Calu3 (cell line): Measurements from ENCODE around the gene SLC22A12. TPM values are rescaled to one million over a fixed set of nuclear protein-coding genes. Genes with fewer than 3 reads are reported as not detected.

Experiments used
- BruUV-seq: library from RNA; stranded (reverse); fragments of 400-500 nt; replicated peaks from 2 replicates; lab custom pipeline; 2021; lab: Mats Ljungman, UMichigan
- CTCF ChIA-PET: fragments of 300-600 bp; sonication (Branson Sonifier 250); formaldehyde crosslinking; loops from one replicate; lab custom pipeline; 2022; ENCODE audit warnings: antibody characterized with exemption; lab: Charles Lee
- DNase-seq: peaks from one replicate; pipeline ENCODE4 v3.0.0; 2022
- H3K27ac Mint-ChIP-seq: one replicate; pipeline ENCODE4 v1.8.0; 2022; ENCODE audit warnings: mixed read lengths; ENCODE audit not compliant: unreplicated experiment
- H3K27me3 Mint-ChIP-seq: one replicate; pipeline ENCODE4 v1.8.0; 2022; ENCODE audit warnings: mixed read lengths; ENCODE audit not compliant: unreplicated experiment
- H3K36me3 Mint-ChIP-seq: one replicate; pipeline ENCODE4 v1.8.0; 2022; ENCODE audit warnings: mild to moderate bottlenecking, moderate library complexity, mixed read lengths; ENCODE audit not compliant: insufficient read depth, unreplicated experiment
- H3K4me1 Mint-ChIP-seq: one replicate; pipeline ENCODE4 v1.8.0; 2022; ENCODE audit warnings: mild to moderate bottlenecking, low read depth, mixed read lengths; ENCODE audit not compliant: unreplicated experiment
- H3K4me3 Mint-ChIP-seq: one replicate; pipeline ENCODE4 v1.8.0; 2022; ENCODE audit warnings: mild to moderate bottlenecking, low read depth, moderate library complexity, mixed read lengths; ENCODE audit not compliant: unreplicated experiment
- H3K9me3 Mint-ChIP-seq: one replicate; pipeline ENCODE4 v1.8.0; 2022; ENCODE audit warnings: low read depth, mixed read lengths; ENCODE audit not compliant: unreplicated experiment
- intact Hi-C: fragments of 100-400 bp; cut with micrococcal nuclease; formaldehyde crosslinking; loops from one replicate; pipeline ENCODE4 v1.10.0; 2022; ENCODE audit not compliant: unreplicated experiment
- total RNA-seq: library from RNA; stranded (reverse); gene quantifications from 2 replicates; pipeline ENCODE4 v1.2.3, GENCODE V29; 2022
- TF ChIP-seq, protein P1 (sequence below): fragments of 200-600 bp; IDR thresholded peaks from one replicate; pipeline ENCODE4 v1.8.0; 2022; ENCODE audit warnings: antibody characterized with exemption; ENCODE audit not compliant: unreplicated experiment

SLC22A12 gene
- total RNA-seq, 1 experiment from 2014 or later: not detected

DNA sequence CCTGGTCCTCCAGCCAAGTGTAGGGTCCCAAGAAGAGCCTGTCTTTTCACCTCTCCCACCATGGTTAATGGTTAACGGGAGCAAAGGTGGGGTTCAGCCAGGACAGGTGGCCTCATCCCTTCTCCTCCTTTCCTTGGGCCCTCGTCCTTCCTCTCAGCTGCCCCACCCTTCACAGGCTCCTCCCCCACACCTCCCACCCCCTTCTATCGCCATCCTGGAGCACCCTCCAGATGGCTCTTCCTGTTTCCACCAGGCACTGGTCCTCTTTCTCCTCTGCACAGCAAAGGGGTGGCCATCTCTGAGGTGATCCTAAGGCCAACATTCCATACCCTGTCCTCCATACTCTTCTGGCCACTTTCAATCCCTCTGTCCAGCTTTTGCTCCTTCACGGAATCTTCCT, 48.9 kb downstream of the SLC22A12 start:
- no TSS peak for BruUV-seq
- no peaks in the 10 kb centered on the region for H3K36me3 Mint-ChIP-seq
- no peak overlapping the region for H3K27ac Mint-ChIP-seq
- intact Hi-C loops: no loop called here
- DNase-seq: no peak
- H3K4me3 Mint-ChIP-seq: no peak overlapping the region
- H3K4me1 Mint-ChIP-seq: no peaks in the 10 kb centered on the region
- no peaks in the 10 kb centered on the region for H3K9me3 Mint-ChIP-seq
- CTCF ChIA-PET: interaction anchor here (0.6 kb wide), 1 partner anchor 274 kb away, joined by 3 read pairs; no protein-coding TSS in a partner anchor
- H3K27me3 Mint-ChIP-seq: peaks cover 36% of the 10 kb centered on the region
- TF ChIP-seq, protein P1, sequence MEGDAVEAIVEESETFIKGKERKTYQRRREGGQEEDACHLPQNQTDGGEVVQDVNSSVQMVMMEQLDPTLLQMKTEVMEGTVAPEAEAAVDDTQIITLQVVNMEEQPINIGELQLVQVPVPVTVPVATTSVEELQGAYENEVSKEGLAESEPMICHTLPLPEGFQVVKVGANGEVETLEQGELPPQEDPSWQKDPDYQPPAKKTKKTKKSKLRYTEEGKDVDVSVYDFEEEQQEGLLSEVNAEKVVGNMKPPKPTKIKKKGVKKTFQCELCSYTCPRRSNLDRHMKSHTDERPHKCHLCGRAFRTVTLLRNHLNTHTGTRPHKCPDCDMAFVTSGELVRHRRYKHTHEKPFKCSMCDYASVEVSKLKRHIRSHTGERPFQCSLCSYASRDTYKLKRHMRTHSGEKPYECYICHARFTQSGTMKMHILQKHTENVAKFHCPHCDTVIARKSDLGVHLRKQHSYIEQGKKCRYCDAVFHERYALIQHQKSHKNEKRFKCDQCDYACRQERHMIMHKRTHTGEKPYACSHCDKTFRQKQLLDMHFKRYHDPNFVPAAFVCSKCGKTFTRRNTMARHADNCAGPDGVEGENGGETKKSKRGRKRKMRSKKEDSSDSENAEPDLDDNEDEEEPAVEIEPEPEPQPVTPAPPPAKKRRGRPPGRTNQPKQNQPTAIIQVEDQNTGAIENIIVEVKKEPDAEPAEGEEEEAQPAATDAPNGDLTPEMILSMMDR: no peak

DNA sequence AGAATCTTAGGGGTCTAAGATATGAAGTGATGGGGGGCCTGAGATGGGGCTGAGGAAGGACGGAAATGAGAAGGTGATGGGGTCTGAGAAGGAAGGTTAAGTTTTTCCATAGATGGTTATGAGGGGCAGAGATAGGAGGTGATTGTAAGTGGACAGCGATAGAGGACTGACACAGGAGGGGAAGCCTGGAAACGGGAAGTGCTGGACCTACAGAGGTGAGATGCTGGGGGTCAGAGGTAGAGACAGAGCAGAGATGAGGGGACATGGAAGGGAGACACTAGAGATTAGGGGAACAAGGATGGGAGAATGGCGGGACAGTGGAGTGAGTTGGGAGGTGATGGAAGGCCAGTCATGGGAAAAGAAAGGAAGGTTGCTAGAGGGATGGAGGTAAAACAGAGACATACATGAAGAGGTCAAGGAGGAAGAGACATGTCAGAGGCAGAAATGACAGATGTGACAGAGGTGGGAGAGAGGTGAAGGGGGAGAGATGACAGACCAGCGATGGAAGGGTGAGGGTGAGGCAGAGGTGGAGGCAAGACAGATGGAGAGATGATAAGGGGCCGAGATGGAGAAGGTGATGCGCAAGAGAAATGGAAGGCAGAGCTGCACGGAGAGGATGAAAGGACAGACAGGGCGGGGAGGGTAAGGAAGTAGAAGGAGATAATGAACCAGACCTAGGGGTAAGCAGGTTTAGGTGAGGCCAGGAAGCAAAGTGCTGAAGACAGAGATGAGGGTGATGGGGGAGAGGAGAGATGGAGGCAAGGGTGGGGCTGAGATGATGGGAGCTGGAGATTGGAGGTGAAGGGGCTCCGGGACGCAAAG, 50.8 kb downstream of the SLC22A12 start:
- no peak for DNase-seq
- H3K27ac Mint-ChIP-seq: no peak overlapping the region
- TF ChIP-seq, protein P1: no peak
- H3K27me3 Mint-ChIP-seq: peaks cover 36% of the 10 kb centered on the region
- no peaks in the 10 kb centered on the region for H3K9me3 Mint-ChIP-seq
- BruUV-seq: no TSS peak
- no peak overlapping the region for H3K4me3 Mint-ChIP-seq
- H3K4me1 Mint-ChIP-seq: no peaks in the 10 kb centered on the region
- CTCF ChIA-PET: no interaction called here
- H3K36me3 Mint-ChIP-seq: no peaks in the 10 kb centered on the region
- intact Hi-C loops: no loop called here

DNA sequence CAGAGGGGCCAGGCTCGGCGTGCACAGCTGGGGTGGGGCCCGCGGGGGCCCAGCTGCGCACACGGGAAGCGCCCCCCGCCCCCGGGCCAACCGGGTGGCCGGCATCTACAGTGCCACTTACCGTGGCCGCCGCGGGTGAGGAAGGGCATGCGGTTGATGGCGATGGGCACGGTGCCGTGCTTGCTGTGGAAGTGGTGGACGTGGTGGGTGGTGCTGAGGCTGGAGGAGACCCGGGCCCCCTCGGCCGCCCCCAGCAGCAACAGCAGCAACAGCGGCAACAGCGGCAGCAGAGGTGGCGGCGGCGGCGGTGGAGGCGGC, 51.4 kb downstream of the SLC22A12 start:
- CTCF ChIA-PET: no interaction called here
- Mint-ChIP-seq H3K9me3 (no peaks in the 10 kb centered on the region), H3K36me3 (no peaks in the 10 kb centered on the region), H3K4me1 (no peaks in the 10 kb centered on the region), H3K27ac (no peak overlapping the region), H3K4me3 (no peak overlapping the region), H3K27me3 (peaks cover 42% of the 10 kb centered on the region)
- DNase-seq: no peak
- no TSS peak for BruUV-seq
- TF ChIP-seq, protein P1: no peak
- intact Hi-C loops: no loop called here

DNA sequence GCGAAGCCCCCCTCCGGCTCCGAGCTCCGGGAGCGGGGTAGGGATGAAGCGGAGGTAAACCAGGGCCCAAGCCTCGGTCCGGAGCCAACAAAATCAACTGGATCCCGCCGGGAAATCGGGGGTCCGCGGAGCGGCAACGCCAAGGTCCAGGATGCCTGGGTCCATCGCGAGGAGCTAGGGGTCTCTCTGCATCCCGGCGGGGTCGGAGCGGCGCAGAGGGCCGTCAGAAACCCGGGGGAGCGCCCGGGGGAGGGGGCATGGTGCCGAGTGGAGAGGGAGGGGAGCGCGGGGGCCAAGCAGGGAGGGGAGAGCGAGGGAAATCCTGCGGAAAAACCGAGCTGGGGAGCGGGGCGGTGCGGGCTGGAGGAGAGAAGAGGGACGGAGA, 51.8 kb downstream of the SLC22A12 start:
- Mint-ChIP-seq H3K4me1 (no peaks in the 10 kb centered on the region), H3K27ac (no peak overlapping the region), H3K9me3 (no peaks in the 10 kb centered on the region), H3K36me3 (no peaks in the 10 kb centered on the region), H3K27me3 (peaks cover 47% of the 10 kb centered on the region), H3K4me3 (no peak overlapping the region)
- TF ChIP-seq, protein P1: no peak
- intact Hi-C loops: no loop called here
- CTCF ChIA-PET: no interaction called here
- no peak for DNase-seq
- no TSS peak for BruUV-seq
